Suppressor macrophage (primary cell): ENCODE measurements around the gene EVC.
"Not testable (repeated sequence)": the region's sequence is repeated elsewhere in the genome, so short reads cannot be mapped to it uniquely, and the experiment has no call there.

Experiments
- DNase-seq, 4 experiments: peaks; one replicate each; pipeline ENCODE4 v3.0.0-alpha.2; 2020 to 2022

Gene EVC

DNA sequence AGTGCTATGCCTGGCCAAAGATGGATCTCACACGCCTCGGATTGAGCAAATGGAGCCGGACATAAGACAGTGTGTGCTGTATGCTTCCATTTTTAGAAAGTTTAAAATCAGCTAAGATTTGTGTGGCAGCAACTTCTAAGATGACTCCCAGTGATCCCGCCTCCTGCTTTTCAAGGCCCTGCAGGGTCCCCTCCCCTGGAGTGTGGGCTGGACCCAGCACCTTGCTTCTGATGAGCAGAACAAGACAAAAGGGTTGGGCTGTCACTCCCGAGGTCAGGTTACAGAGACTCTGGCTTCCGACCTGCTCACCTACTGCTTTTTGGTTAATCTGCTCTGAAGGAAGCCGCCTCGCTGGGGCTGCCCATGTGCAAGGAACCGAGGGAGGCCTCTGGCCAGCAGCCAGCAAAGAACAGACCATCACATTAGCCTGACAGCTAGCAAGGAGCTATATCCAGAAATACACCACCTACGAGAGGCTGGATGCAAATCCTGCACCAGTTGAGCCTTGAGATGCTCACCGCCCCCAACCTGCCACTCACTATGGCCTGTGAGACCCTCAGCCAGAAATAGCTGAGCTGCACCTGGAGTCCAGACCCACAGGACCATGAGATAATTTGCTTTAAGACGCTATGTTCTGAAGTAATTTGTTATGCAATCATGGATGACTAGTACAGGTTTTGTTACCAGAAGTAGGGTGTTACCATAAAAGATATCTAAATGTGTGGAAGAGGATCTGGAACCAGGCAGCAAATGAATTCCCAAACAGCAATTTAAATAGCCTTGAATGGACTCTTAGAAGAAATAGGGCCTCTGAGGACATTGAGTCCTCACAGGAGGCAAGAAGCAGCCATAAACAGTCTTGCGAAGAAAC, 134.3 kb downstream of the EVC start:
- DNase-seq = no peak

DNA sequence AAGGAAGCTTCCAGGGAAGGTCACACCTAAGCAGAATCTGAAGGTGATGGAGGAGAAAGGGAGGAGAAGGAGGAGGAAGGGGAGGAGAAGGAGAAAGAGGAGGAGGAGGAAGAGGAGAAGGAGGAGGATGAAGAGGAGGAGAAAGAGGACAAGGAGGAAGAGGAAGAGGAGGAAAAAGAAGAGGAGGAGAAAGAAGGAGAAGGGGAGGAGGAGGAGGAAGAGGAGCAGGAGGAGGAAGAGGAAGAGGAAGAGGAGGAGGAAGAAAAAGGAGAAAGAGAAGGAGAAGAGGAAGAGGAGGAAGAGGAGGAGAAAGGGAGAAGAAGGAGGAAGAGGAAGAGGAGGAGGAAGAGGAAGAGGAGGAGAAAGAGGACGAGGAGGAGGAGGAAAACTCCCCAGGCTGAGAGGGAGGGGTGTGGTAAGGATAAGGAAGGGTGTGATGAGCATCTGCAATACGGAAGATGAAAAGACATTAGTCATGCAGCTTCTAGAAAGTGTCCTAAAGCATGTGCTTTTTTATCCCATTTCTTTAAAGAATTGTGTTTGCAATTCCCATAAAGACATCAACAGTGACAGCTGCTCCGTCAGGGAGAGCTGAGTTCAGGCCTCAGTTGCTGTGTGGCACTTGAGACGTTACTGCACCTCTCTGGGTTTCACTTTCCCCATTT, 140.8 kb downstream of the EVC start:
- DNase-seq = no peak

DNA sequence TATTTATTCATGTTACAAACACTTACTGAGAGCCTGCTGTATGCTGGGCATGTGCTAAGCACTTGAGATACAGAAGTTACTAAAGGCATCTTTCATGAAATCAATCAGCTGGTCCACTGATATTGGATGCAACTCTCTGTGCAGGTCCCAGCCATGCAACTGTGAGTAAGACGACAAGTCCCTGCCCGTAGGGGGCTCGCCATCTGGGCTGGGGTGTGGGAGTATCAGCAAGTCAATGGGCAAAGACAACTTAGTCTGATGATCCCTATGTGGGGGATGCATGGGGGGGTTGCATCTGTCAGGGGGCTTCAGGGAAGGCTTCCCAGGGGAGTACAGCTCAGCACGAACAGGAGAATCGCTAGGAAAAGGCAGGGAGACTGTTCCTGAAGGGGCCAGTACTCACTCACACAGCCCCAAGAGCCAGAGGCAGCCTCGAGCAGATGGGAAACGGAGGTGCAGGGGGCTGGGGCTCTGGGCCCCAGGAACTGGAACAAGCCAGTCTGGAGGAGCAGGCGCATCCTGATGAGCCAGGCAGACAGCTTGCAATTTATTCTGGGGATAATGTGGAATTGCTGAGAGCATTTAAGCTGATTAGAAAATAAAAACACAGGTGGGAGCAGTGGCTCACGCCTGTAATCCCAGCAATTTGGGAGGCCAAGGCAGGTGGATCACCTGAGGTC, 141.7 kb downstream of the EVC start:
- DNase-seq = no peak

DNA sequence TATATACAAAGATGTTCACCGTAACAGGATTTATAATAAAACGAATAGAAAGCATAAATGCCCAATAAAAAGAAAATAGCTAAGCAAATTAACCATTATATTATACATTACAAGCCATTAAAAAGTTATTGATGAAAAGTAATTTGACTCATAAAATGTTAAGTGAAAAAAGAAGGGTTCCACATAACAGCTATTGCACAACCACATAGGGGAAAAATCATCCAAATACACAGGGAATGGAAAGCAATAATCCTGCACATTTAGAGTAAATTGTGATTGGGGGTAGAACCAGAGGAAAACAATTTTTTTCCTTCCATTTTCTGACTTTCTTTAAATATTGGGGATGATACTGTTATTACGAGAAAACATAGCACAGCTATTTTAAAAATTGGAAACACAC, 143.9 kb downstream of the EVC start:
- DNase-seq = no peak

DNA sequence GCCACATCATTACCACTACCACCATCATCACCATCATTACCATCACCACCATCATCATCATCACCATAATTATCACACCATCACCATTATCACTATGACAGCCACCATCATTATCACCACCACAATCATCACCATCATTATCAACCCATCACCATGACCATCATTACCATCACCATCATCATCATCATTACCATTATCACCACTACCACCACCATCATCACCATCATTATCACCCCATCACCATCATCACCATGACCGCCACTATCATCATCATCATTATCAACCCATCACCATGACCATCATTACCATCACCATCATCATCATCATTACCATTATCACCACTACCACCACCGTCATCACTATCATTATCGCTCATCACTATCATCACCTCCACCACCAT, 145.4 kb downstream of the EVC start:
- not testable (repeated sequence) for DNase-seq

DNA sequence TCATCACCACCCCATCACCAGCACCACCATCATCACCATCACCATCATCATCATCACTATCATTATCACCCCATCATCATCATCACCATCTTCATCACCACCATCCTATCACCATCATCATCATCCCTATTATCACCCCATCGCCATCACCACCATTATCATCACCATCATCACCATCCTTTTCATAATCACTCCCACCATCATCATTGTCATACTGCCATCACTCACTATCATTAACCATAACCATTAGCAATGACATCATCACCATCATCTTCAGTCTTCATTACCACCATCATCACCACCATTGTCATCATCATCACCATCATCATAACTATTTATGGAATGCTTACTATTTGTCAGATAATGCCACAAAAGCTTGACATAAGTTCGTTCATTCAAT, 146.2 kb downstream of the EVC start:
- DNase-seq = no peak

DNA sequence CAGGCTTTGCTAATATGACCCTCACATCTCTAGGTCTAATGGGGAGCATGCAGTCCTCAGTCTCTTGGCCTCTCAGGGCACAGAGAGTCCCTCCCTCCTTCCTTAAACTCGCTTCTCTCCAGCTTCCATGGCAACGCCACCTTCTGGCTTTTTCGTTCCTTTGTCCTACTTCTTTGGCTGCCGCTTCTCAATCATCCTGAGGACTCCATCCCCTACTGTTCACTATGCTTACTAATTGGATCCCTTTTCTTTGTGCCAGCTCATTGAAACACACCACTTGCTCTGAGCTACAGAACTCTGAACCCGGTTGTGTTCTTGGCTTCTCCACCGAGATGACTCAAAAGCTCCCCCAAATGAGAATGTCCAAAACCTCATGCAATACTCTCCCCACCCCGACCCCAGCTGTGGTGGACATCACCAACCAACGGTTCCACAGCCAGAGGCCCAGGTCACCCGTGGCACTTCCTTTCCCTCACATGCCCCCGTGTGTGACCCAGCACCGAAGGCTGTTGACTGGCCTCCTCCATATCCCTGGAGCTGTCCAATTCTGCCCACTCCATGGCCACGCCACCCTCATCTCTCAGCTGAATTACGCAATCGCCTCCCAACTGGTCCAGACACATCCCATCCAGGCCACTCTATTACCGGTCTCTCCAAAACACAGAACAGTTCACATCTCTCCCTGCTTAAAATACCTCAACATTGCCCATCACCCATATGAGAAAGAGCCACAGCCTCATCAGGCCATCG, 147.2 kb downstream of the EVC start:
- no peak for DNase-seq

DNA sequence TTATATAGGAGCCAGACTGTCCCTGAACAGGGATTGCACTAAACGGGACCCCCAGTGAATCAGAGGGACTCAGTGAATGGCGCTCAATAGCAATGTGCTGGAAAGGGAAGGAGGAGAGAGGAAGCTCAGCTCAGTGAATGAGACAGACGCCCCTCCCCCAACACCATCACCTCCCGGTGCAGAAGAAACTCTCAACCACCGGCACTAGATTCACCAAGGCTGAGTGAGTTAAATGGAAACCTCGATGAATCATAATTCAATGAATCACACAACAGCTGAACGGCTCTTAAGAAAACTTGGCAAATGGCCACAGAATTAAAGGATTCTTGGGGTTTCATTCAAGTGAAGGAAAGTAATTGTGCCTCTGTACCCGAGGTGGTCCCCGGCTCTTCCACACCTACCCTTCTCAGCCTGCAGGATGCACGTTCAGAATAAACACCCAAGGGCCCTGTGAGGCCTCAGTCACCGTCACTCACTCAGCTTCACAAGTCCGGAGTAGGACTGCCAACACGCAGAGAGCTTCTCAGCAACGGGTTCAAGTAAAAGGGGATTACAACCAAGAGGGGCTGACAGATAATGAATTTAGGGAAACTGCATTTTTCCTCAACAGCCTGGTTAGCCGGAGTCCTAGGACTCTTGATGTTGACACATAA, 152.6 kb downstream of the EVC start:
- DNase-seq = peak in 1 of 4 experiments; percentile 1
